OCI-LY1 (cell line): ENCODE measurements around the gene WWOX.

Source experiments
- H2AFZ ChIP-seq: fragments of 200-600 bp; sonication (generic), shearing (Covaris generic); 2 replicates; pipeline ENCODE4 v1.6.0; 2014; ENCODE audit warnings: antibody characterized with exemption, mild to moderate bottlenecking, low read length
- H3F3A ChIP-seq: fragments of 200-600 bp; sonication (generic), shearing (Covaris generic); 2 replicates; pipeline ENCODE4 v1.6.0; 2014; ENCODE audit warnings: mild to moderate bottlenecking, antibody characterized with exemption, low read length, moderate library complexity; ENCODE audit not compliant: insufficient read depth
- H3K27ac ChIP-seq: fragments of 200-600 bp; sonication (generic); 2 replicates; pipeline ENCODE4 v1.5.1; 2014; ENCODE audit warnings: low read length, mixed run types, mild to moderate bottlenecking, low read depth; ENCODE audit not compliant: poor library complexity, severe bottlenecking
- H3K27me3 ChIP-seq: fragments of 200-600 bp; sonication (generic); 2 replicates; pipeline ENCODE4 v1.6.0; 2014; ENCODE audit warnings: antibody characterized with exemption, mild to moderate bottlenecking, low read length, moderate library complexity; ENCODE audit not compliant: insufficient read depth
- H3K36me3 ChIP-seq: fragments of 200-600 bp; sonication (generic); 2 replicates; pipeline ENCODE4 v1.6.1; 2014; ENCODE audit warnings: mild to moderate bottlenecking, antibody characterized with exemption, low read length, moderate library complexity, mixed read lengths; ENCODE audit not compliant: insufficient read depth
- H3K4me1 ChIP-seq: fragments of 200-600 bp; sonication (generic); 2 replicates; pipeline ENCODE4 v1.5.1; 2014; ENCODE audit warnings: mild to moderate bottlenecking, low read length, moderate library complexity; ENCODE audit not compliant: insufficient read depth, severe bottlenecking
- H3K4me2 ChIP-seq: fragments of 200-600 bp; sonication (generic), shearing (Covaris generic); 2 replicates; pipeline ENCODE4 v1.6.1; 2014; ENCODE audit warnings: low read length
- H3K4me3 ChIP-seq: fragments of 200-600 bp; sonication (generic); 2 replicates; pipeline ENCODE4 v1.5.1; 2014; ENCODE audit warnings: low read length, low read depth, mild to moderate bottlenecking, mixed read lengths; ENCODE audit not compliant: poor library complexity, severe bottlenecking
- H3K79me2 ChIP-seq: fragments of 200-600 bp; shearing (Covaris generic); 2 replicates; pipeline ENCODE4 v1.6.1; 2016; ENCODE audit warnings: mixed run types, low read length, mixed read lengths; ENCODE audit not compliant: insufficient read depth
- H3K9ac ChIP-seq: fragments of 200-600 bp; sonication (generic), shearing (Covaris generic); 2 replicates; pipeline ENCODE4 v1.6.1; 2014; ENCODE audit warnings: mild to moderate bottlenecking, low read length, mixed read lengths
- H3K9me2 ChIP-seq: fragments of 200-600 bp; sonication (generic), shearing (Covaris generic); 2 replicates; pipeline ENCODE4 v1.6.1; 2014; ENCODE audit warnings: low read depth, mild to moderate bottlenecking, low read length, mixed read lengths
- H3K9me3 ChIP-seq: fragments of 200-600 bp; shearing (Covaris generic); 2 replicates; pipeline ENCODE4 v1.6.1; 2014; ENCODE audit warnings: low read length, mixed read lengths
- H4K20me1 ChIP-seq: fragments of 200-600 bp; sonication (generic), shearing (Covaris generic); 2 replicates; pipeline ENCODE4 v1.6.0; 2016; ENCODE audit warnings: mild to moderate bottlenecking, low read length; ENCODE audit not compliant: insufficient read depth
- EZH2 ChIP-seq: fragments of 200-600 bp; sonication (generic), shearing (Covaris generic); IDR thresholded peaks from 2 replicates; pipeline ENCODE4 v1.8.0; 2017; ENCODE audit warnings: borderline replicate concordance, mixed run types, mild to moderate bottlenecking, antibody characterized with exemption, low read length, moderate library complexity, mixed read lengths
- TF ChIP-seq, protein P1 (sequence below): fragments of 200-600 bp; sonication (generic), shearing (Covaris generic); IDR thresholded peaks from 2 replicates; pipeline ENCODE4 v1.5.1; 2017; ENCODE audit warnings: mild to moderate bottlenecking, antibody characterized with exemption, low read length, moderate library complexity, mixed read lengths

WWOX gene

DNA sequence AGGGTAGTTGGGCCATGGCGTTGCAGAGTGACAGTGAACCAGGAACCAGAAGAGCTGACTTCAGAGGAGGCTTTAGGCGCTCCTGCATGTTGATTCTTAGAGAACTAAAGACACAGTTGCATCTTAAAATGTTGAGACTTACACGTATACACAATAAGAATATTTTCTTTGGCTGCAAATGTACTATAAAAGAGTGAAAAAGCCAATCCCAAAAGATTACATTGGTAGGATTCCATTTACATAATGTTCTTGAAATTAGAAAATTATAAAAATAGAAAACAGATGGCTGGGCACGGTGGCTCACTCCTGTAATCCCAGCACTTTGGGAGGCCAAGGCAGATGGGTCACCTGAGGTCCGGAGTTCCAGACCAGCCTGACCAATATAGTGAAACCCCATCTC is 738.8 kb downstream of the WWOX start:
- Histone ChIP-seq H2AFZ (no peak overlapping the region), H3K4me1 (no peaks in the 10 kb centered on the region), H3K4me3 (no peak overlapping the region), H3K9me3 (no peaks in the 10 kb centered on the region), H3F3A (no peaks in the 10 kb centered on the region), H3K9ac (no peak overlapping the region), H4K20me1 (no peaks in the 10 kb centered on the region), H3K4me2 (no peak overlapping the region), H3K9me2 (no peaks in the 10 kb centered on the region), H3K27me3 (no peaks in the 10 kb centered on the region), H3K27ac (no peak overlapping the region), H3K79me2 (no peaks in the 10 kb centered on the region), H3K36me3 (no peaks in the 10 kb centered on the region)
- TF ChIP-seq, protein P1, sequence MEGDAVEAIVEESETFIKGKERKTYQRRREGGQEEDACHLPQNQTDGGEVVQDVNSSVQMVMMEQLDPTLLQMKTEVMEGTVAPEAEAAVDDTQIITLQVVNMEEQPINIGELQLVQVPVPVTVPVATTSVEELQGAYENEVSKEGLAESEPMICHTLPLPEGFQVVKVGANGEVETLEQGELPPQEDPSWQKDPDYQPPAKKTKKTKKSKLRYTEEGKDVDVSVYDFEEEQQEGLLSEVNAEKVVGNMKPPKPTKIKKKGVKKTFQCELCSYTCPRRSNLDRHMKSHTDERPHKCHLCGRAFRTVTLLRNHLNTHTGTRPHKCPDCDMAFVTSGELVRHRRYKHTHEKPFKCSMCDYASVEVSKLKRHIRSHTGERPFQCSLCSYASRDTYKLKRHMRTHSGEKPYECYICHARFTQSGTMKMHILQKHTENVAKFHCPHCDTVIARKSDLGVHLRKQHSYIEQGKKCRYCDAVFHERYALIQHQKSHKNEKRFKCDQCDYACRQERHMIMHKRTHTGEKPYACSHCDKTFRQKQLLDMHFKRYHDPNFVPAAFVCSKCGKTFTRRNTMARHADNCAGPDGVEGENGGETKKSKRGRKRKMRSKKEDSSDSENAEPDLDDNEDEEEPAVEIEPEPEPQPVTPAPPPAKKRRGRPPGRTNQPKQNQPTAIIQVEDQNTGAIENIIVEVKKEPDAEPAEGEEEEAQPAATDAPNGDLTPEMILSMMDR: no peak
- TF ChIP-seq EZH2: no peak

DNA sequence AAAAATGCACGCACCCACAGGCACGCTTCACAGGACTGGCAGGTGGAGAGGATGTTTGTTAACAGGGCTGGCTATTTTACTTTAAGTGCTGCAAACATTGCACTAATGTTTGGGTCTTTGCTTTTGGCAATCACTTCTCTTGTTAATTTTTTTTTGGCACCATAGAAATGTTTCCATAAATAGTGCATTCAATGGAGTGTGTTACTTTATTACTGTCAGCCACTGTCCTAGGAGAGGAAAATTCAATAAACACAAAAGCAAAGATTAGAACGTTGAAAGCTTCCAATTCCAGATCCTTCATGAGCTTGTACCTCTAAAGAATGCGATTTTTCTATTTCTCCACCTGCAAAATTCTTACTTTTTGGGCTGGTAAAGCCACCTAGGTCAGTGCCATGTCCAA is 743.5 kb downstream of the WWOX start:
- Histone ChIP-seq H3K9ac (no peak overlapping the region), H3K27me3 (no peaks in the 10 kb centered on the region), H3K9me3 (no peaks in the 10 kb centered on the region), H3K36me3 (no peaks in the 10 kb centered on the region), H3K9me2 (no peaks in the 10 kb centered on the region), H2AFZ (no peak overlapping the region), H3K4me2 (no peak overlapping the region), H3K4me3 (no peak overlapping the region), H4K20me1 (no peaks in the 10 kb centered on the region), H3K79me2 (no peaks in the 10 kb centered on the region), H3K4me1 (no peaks in the 10 kb centered on the region), H3K27ac (no peak overlapping the region), H3F3A (no peaks in the 10 kb centered on the region)
- TF ChIP-seq, protein P1: no peak
- TF ChIP-seq EZH2: no peak

DNA sequence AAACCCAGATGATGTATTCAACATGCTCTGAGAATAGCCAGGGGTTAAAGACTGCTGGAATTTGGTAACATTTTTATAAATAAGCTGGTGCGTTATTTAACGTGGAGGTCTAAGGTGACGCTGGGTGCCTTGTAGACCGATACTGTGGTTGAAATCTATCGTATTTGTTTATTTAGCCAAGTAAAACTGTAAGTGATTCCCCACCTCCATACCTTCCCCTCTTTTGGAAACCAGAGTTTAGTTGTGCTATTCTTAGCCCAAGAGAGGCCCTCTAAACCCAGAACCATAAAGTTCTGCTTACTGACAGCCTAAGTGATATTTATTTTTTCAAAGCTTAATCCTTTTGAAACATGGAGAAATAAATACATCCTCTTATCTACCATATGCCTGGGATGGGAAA is 744.5 kb downstream of the WWOX start:
- Histone ChIP-seq H3F3A (no peaks in the 10 kb centered on the region), H3K27me3 (no peaks in the 10 kb centered on the region), H3K9me2 (no peaks in the 10 kb centered on the region), H3K27ac (no peak overlapping the region), H3K36me3 (no peaks in the 10 kb centered on the region), H3K9ac (no peak overlapping the region), H3K4me2 (no peak overlapping the region), H3K9me3 (no peaks in the 10 kb centered on the region), H3K79me2 (no peaks in the 10 kb centered on the region), H2AFZ (no peak overlapping the region), H4K20me1 (no peaks in the 10 kb centered on the region), H3K4me3 (no peak overlapping the region), H3K4me1 (no peaks in the 10 kb centered on the region)
- no peak for TF ChIP-seq EZH2
- TF ChIP-seq, protein P1: no peak
